GM12878 (cell line): ENCODE measurements around the gene MYCBPAP. TPM values are rescaled to one million over a fixed set of nuclear protein-coding genes. Genes with fewer than 3 reads are reported as not detected.

Source experiments
- ATAC-seq: fragments of 200-7000 bp; cut with Tn5 transposase; 3 replicates; pipeline ENCODE4 v1.9.1; 2020; ENCODE audit warnings: mild to moderate bottlenecking, moderate library complexity
- BruUV-seq: library from RNA; stranded (reverse); fragments of 400-500 nt; replicated peaks from 2 replicates; lab custom pipeline; 2021; lab: Mats Ljungman, UMichigan
- CTCF ChIA-PET: fragments of 300-600 bp; sonication (Branson Sonifier 250); formaldehyde crosslinking; extraction: SDS; loops from one replicate; lab custom pipeline; 2021; ENCODE audit warnings: inconsistent platforms; lab: Yijun Ruan, JAX
- POLR2A ChIA-PET: fragments of 350-600 bp; formaldehyde crosslinking; extraction: SDS; loops from one replicate; lab custom pipeline; 2021; ENCODE audit warnings: inconsistent platforms; lab: Charles Lee
- RAD21 ChIA-PET: fragments of 300-600 bp; sonication (Branson Sonifier 250); formaldehyde crosslinking; loops from one replicate; lab custom pipeline; 2023; ENCODE audit warnings: antibody characterized with exemption; ENCODE audit not compliant: unreplicated experiment; lab: Charles Lee
- SMC1A ChIA-PET: fragments of 300-600 bp; sonication (Branson Sonifier 250); formaldehyde crosslinking; loops from one replicate; lab custom pipeline; 2023; ENCODE audit not compliant: unreplicated experiment, uncharacterized antibody; lab: Charles Lee
- DNase-seq: peaks from one replicate; pipeline ENCODE4 v3.0.0-alpha.2; 2011; ENCODE audit warnings: low read depth, low spot score
- FAIRE-seq: peaks from 3 replicates; lab custom pipeline; 2011; peaks lifted over from hg19 to GRCh38; lab: Jason Lieb, UNC
- H2AFZ ChIP-seq: 2 replicates; pipeline ENCODE4 v1.6.0; 2011; ENCODE audit warnings: low read depth, low read length, control low read depth; ENCODE audit not compliant: control insufficient read depth
- H3K27ac ChIP-seq: 2 replicates; pipeline ENCODE4 v1.5.1; 2011; ENCODE audit warnings: control low read depth; ENCODE audit not compliant: control insufficient read depth, insufficient read depth
- H3K27me3 ChIP-seq, 2 experiments: replicated peaks in 1 of 2; 2 replicates each; pipeline versions ENCODE4 v1.6.0 to v1.6.1; 2011; ENCODE audit warnings: low read length in 1 of 2; ENCODE audit not compliant: control insufficient read depth in 2 of 2, insufficient read depth in 2 of 2
- H3K36me3 ChIP-seq, 2 experiments: 2 replicates each; pipeline ENCODE4 v1.5.1; 2011; ENCODE audit warnings: low read length in 1 of 2; ENCODE audit not compliant: control insufficient read depth in 2 of 2, insufficient read depth in 2 of 2
- H3K4me1 ChIP-seq: 2 replicates; pipeline ENCODE4 v1.6.1; 2011; ENCODE audit warnings: mild to moderate bottlenecking, low read length, moderate library complexity, mixed read lengths; ENCODE audit not compliant: control insufficient read depth, insufficient read depth
- H3K4me2 ChIP-seq: 2 replicates; pipeline ENCODE4 v1.6.0; 2011; ENCODE audit warnings: control low read depth; ENCODE audit not compliant: control insufficient read depth, insufficient read depth
- H3K4me3 ChIP-seq: fragments of 200-600 bp; sonication (generic); 2 replicates; pipeline ENCODE4 v1.5.1; 2016
- H3K79me2 ChIP-seq: 2 replicates; pipeline ENCODE4 v1.6.0; 2011; ENCODE audit warnings: low read length; ENCODE audit not compliant: control insufficient read depth, insufficient read depth
- H3K9ac ChIP-seq: 2 replicates; pipeline ENCODE4 v1.8.0; 2011; ENCODE audit warnings: low read length, control low read depth, mixed read lengths; ENCODE audit not compliant: control insufficient read depth, insufficient read depth
- H3K9me3 ChIP-seq: replicated peaks from 3 replicates; pipeline ENCODE4 v1.5.1; 2011; ENCODE audit warnings: mild to moderate bottlenecking, low read length; ENCODE audit not compliant: control insufficient read depth, insufficient read depth
- H4K20me1 ChIP-seq: 2 replicates; pipeline ENCODE4 v1.6.0; 2011; ENCODE audit not compliant: control insufficient read depth, insufficient read depth
- ATF2 ChIP-seq: IDR thresholded peaks from 2 replicates; pipeline ENCODE4 v1.6.1; 2012; ENCODE audit warnings: low read length, inconsistent platforms
- BCLAF1 ChIP-seq: fragments of 450-650 bp; IDR thresholded peaks from 2 replicates; pipeline ENCODE4 v1.6.1; 2017; ENCODE audit warnings: antibody characterized with exemption, mild to moderate bottlenecking, moderate library complexity
- BHLHE40 ChIP-seq, 2 experiments: fragments of 450-650 bp in 1 of 2; IDR thresholded peaks; 2 replicates each; pipeline ENCODE4 v1.6.1; 2011 to 2017; ENCODE audit warnings: low read depth in 2 of 2, borderline replicate concordance in 1 of 2, improper control_type of control experiment in 1 of 2, low read length in 1 of 2, mild to moderate bottlenecking in 1 of 2
- CHD1 ChIP-seq: IDR thresholded peaks from 2 replicates; pipeline ENCODE4 v1.6.1; 2012; ENCODE audit warnings: low read depth, low read length, improper control_type of control experiment
- CTCF ChIP-seq, 3 experiments: IDR thresholded peaks in 2 of 3; conservative IDR thresholded peaks in 1 of 3; 2 replicates each; pipeline ENCODE4 v1.5.1; 2011; ENCODE audit warnings: low read depth in 3 of 3, low read length in 3 of 3, mild to moderate bottlenecking in 3 of 3, control low read depth in 2 of 3, moderate library complexity in 2 of 3, inconsistent platforms in 1 of 3, mixed read lengths in 1 of 3; ENCODE audit not compliant: control insufficient read depth in 2 of 3, insufficient read depth in 1 of 3; ENCODE audit errors: extremely low read depth in 1 of 3
- ETV6 ChIP-seq, 2 experiments: fragments of 450-650 bp in 1 of 2; IDR thresholded peaks in 1 of 2; conservative IDR thresholded peaks in 1 of 2; 2 replicates each; pipeline ENCODE4 v1.6.1; 2014; ENCODE audit warnings: antibody characterized with exemption in 1 of 2, borderline replicate concordance in 1 of 2, low read depth in 1 of 2, mild to moderate bottlenecking in 1 of 2, moderate library complexity in 1 of 2
- EZH2 ChIP-seq: IDR thresholded peaks from 2 replicates; pipeline ENCODE4 v1.6.1; 2012; ENCODE audit warnings: low read depth, mild to moderate bottlenecking, control low read depth, inconsistent platforms, low read length, borderline replicate concordance; ENCODE audit not compliant: control insufficient read depth
- JUNB ChIP-seq: IDR thresholded peaks from 2 replicates; pipeline ENCODE4 v1.6.1; 2016; ENCODE audit warnings: antibody characterized with exemption, mild to moderate bottlenecking
- JUND ChIP-seq: IDR thresholded peaks from 2 replicates; pipeline ENCODE4 v1.6.1; 2012; ENCODE audit warnings: low read depth, mild to moderate bottlenecking, low read length, improper control_type of control experiment, moderate library complexity
- MEF2A ChIP-seq: IDR thresholded peaks from 2 replicates; pipeline ENCODE4 v1.6.1; 2011; ENCODE audit warnings: low read depth, mild to moderate bottlenecking, low read length, moderate library complexity; ENCODE audit not compliant: insufficient read depth
- NR2C1 ChIP-seq: fragments of 450-650 bp; IDR thresholded peaks from 2 replicates; pipeline ENCODE4 v1.6.1; 2017; ENCODE audit warnings: antibody characterized with exemption, mild to moderate bottlenecking, moderate library complexity
- POU2F2 ChIP-seq: IDR thresholded peaks from 3 replicates; pipeline ENCODE4 v1.6.1; 2011; ENCODE audit warnings: low read depth, mild to moderate bottlenecking, low read length, borderline replicate concordance
- RAD51 ChIP-seq: fragments of 450-650 bp; IDR thresholded peaks from 2 replicates; pipeline ENCODE4 v1.6.1; 2016; ENCODE audit warnings: moderate library complexity, mild to moderate bottlenecking, inconsistent platforms
- SIX5 ChIP-seq: IDR thresholded peaks from 2 replicates; pipeline ENCODE4 v1.6.1; 2011; ENCODE audit warnings: mild to moderate bottlenecking, low read depth, low read length, moderate library complexity; ENCODE audit not compliant: severe bottlenecking
- WGBS: methylation state at CpG from one replicate; pipeline ENCODE4 v1.1.6; 2016; ENCODE audit warnings: low lambda C conversion rate; ENCODE audit not compliant: insufficient replicate concordance, insufficient coverage; ENCODE audit errors: missing lambda C conversion rate; 5-methylcytosine and 5-hydroxymethylcytosine counted together
- in situ Hi-C: fragments of 300-500 bp; cut with MboI; formaldehyde crosslinking; loops from 9 replicates; pipeline ENCODE4 v1.14.3; 2018; ENCODE audit warnings: mixed read lengths
- intact Hi-C: fragments of 100-400 bp; cut with micrococcal nuclease; formaldehyde crosslinking; loops from one replicate; pipeline ENCODE4 v1.14.2; 2022; ENCODE audit not compliant: unreplicated experiment
- polyA plus RNA-seq, 11 experiments: library from polyadenylated mRNA; depleted of rRNA in 4 of 11; unstranded in 6 of 11; stranded (reverse) in 5 of 11; fragments of >200 nt; fragmentation: Nextera tagmentation in 4 of 11; fragmentation: Illumina TruSeq in 1 of 11; extraction: Ambion mirVana in 4 of 11; extraction: Trizol in 1 of 11; gene quantifications; 1 replicate in 1 of 11; 2 replicates in 10 of 11; pipeline versions ENCODE4 v1.2.1 to v1.2.3, GENCODE V29; 2011 to 2016; ENCODE audit warnings: inconsistent platforms in 2 of 11, missing spikeins in 2 of 11, low read depth in 1 of 11
- total RNA-seq, 4 experiments: library from RNA; depleted of rRNA in 3 of 4; stranded (reverse); fragments of >200 nt in 3 of 4; fragmentation: Illumina TruSeq in 1 of 4; extraction: Trizol in 1 of 4; gene quantifications; 2 replicates each; pipeline versions ENCODE4 v1.2.1 to v1.2.3, GENCODE V29; 2013 to 2021

MYCBPAP gene
- total and polyA plus RNA-seq, 10 of the 15 experiments (the other 5 are each of a cell fraction or from before 2014, with no cell fraction given), result 0.23 to 2.7 (median 1.5) TPM

GRCh38 chr17:50563092-50563511 is 54.9 kb downstream of the MYCBPAP start (continued):
- TF ChIP-seq ATF2, result no peak
- TF ChIP-seq ETV6 (conservative IDR thresholded peaks at IDR 0.05 in 1 of 2, IDR thresholded peaks at IDR 0.05 in 1 of 2; ENCODE audit: borderline replicate concordance in 1 of 2, low read depth in 1 of 2), result no peak
- TF ChIP-seq NR2C1, result no peak
- no peak for TF ChIP-seq EZH2
- no peak for TF ChIP-seq MEF2A
- TF ChIP-seq BHLHE40 (IDR thresholded peaks at IDR 0.05; ENCODE audit: borderline replicate concordance in 1 of 2, low read depth in 2 of 2, low read length in 1 of 2), result no peak

- Histone ChIP-seq H3K4me1 (peaks cover 3% of the 10 kb centered on the region; the same call in 1 of the 2 replicates), H4K20me1 (no peaks in the 10 kb centered on the region), H3K4me2 (no peak overlapping the region), H2AFZ (no peak overlapping the region), H3K4me3 (no peak overlapping the region), H3K9me3 (no peaks in the 10 kb centered on the region), H3K9ac (no peak overlapping the region), H3K27ac (no peak overlapping the region), H3K27me3 (peaks cover 11 to 13% of the 10 kb centered on the region in 2 experiments), H3K36me3 (no peaks in the 10 kb centered on the region), H3K79me2 (no peaks in the 10 kb centered on the region)
- in situ Hi-C loops, result no loop called here
- no TSS peak for BruUV-seq
- ChIA-PET RAD21 (no interaction called here), SMC1A (no interaction called here), POLR2A (no interaction called here), CTCF (no interaction called here)
- DNase-seq (no peak), ATAC-seq (no peak), FAIRE-seq (no peak)
- no peak for TF ChIP-seq EZH2
- no peak for TF ChIP-seq SIX5
- TF ChIP-seq JUND, result no peak
- no peak for TF ChIP-seq CHD1
- no peak for TF ChIP-seq BCLAF1
- TF ChIP-seq JUNB, result no peak
- TF ChIP-seq CTCF (IDR thresholded peaks at IDR 0.05 in 2 of 3, conservative IDR thresholded peaks at IDR 0.05 in 1 of 3; ENCODE audit: control insufficient read depth in 2 of 3, extremely low read depth in 1 of 3, insufficient read depth in 1 of 3, low read depth in 3 of 3, low read length in 3 of 3), result no peak
- TF ChIP-seq RAD51, result no peak
- TF ChIP-seq POU2F2, result no peak
- intact Hi-C loops, result no loop called here
- 45% methylated on average over 18 of the region's 19 CpGs for WGBS
Measured at GRCh38 chr17:50564916-50565315, 56.7 kb downstream of the MYCBPAP start.
